LNCAP (cell line): ENCODE results near the gene CUX1.

Experiments used
- TF ChIP-seq, protein P1 (sequence below): fragments of 450-650 bp; IDR thresholded peaks from 2 replicates; pipeline ENCODE4 v1.5.1; 2017; ENCODE audit warnings: mild to moderate bottlenecking

The CUX1 gene

DNA sequence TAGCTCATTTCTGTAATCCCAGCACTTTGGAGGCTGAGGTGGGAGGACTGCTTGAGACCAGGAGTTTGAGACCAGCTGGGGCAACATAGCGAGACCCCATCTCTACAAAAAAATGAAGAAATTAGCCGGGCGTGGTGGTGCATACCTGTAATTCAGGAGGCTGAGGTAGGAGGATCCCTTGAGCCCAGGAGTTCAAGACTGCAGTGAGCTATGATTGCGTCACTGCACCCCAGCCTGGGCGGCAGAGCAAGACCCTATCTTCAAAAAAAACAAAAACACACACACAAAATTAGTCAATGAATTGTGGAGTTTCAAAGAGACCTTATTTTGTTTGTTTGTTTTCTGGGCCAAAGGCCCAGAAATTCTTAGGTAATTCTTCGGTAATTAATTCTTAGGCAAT, 110.0 kb downstream of the CUX1 start:
- TF ChIP-seq, protein P1, sequence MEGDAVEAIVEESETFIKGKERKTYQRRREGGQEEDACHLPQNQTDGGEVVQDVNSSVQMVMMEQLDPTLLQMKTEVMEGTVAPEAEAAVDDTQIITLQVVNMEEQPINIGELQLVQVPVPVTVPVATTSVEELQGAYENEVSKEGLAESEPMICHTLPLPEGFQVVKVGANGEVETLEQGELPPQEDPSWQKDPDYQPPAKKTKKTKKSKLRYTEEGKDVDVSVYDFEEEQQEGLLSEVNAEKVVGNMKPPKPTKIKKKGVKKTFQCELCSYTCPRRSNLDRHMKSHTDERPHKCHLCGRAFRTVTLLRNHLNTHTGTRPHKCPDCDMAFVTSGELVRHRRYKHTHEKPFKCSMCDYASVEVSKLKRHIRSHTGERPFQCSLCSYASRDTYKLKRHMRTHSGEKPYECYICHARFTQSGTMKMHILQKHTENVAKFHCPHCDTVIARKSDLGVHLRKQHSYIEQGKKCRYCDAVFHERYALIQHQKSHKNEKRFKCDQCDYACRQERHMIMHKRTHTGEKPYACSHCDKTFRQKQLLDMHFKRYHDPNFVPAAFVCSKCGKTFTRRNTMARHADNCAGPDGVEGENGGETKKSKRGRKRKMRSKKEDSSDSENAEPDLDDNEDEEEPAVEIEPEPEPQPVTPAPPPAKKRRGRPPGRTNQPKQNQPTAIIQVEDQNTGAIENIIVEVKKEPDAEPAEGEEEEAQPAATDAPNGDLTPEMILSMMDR, result no peak

DNA sequence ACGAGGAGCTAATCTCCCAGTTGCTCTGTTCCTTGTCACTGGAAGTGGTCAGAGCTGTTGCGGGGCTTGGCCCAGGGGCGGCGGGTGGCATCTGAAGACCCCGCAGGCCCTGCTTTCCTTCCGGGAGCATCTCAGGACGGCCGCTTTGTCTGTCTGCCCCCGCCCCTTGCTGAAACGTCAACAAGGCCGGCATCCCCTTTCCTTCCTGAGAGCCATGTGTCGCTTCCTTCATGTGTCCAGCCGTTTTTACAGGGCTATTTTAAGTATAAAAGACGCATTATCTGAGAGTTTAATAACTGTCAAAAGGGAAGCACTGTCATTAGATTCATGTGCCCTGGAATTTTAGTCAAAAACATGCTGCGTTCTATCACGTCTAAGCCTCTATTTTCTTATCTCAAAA, 110.4 kb downstream of the CUX1 start:
- TF ChIP-seq, protein P1, result no peak

DNA sequence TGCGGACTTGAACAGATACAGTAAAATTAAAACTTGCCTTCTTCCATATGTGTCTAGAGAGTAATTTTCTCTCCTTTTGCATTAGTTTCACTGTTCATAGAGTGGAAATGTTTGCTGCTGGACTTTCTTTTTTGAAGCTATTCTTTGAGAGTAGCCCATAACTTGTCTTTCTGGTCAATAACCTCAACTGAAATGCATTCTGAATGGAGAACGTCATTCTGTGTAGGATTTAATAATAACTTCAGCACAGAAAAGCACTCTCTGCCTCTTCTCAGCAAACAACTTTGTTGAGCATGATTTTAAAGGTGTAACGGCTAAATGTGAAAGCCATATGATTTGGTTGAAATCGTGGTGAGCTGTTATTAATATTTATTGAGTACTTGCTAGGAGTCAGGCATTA, 111.8 kb downstream of the CUX1 start:
- TF ChIP-seq, protein P1, result no peak

DNA sequence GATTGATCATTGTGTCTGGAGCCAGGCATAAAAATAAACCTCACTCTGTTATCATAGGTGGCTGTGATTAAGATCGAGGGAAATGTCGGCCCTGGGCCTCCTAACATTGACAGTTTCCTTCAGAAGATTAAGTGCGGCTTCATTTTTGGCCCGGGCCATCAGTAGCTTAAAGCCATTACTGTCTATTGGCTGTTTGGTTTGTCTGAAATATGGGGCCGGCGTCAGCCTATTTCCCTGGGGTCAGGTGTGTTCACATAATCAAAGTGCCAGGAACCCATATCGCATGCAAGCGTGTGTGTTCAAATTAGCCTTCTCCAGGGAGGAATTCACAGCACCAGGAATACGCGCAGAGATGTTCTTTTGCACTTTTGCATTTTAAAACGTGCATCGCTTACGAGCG, 114.7 kb downstream of the CUX1 start:
- TF ChIP-seq, protein P1, result no peak

DNA sequence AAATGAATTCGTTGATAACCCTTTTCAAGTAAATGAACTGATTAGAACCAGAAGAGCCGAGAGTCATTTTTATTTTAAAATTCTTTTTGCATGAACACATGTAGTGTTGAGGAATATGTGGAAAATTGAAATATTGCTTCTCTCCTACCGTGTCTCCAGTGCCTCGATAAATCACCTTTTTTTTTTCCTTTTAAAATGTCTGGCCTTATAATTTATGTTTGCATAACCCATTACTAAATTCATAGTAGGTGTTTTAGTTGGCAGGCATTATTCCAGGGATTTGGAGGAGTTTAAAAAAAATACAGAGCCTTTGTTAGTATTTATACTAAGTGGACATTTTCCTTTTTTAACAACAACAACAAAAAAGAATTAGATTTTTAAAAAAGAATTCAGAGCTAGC, 115.6 kb downstream of the CUX1 start:
- TF ChIP-seq, protein P1, result no peak

DNA sequence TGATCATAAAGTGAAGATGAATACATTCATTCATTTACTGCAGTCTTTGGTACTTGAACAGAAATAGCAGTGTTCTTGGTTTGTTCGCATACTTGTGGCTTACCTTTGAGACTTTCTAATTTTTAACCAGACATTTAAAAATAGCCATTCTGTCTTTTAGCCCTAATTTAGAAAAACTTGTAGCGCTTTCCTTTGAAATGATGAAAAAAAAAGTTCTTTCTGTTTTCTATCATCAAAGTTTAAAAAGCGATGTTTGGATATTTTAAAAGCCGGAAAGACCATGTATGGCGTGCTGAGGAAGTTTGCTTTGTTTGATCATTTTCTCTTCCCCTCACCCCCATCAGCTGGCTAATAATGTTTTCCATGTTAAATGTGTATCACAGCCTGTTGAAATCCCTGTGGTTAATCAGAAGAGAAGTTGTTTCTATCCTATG, 116.3 kb downstream of the CUX1 start:
- TF ChIP-seq, protein P1, result no peak

DNA sequence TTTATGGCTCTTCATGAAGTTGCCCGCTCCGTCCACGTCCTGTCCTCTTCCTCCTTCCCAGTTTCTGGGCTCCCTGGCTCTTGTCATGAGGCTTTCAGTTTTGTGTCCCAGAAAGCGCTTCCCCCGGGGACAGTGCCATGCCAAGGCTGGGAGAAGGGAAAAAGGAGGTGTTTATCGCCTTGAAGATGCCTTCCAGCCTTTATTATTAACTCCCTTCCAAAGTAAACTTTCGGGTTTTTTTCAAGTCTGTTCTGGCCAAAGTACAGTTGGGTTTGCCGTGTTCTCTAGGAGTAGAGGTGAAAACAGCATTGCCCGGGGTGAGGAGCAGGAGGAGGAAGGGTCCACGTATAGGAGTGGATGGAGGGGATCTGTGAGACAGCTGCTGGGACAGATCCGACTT, 117.2 kb downstream of the CUX1 start:
- TF ChIP-seq, protein P1, result no peak

DNA sequence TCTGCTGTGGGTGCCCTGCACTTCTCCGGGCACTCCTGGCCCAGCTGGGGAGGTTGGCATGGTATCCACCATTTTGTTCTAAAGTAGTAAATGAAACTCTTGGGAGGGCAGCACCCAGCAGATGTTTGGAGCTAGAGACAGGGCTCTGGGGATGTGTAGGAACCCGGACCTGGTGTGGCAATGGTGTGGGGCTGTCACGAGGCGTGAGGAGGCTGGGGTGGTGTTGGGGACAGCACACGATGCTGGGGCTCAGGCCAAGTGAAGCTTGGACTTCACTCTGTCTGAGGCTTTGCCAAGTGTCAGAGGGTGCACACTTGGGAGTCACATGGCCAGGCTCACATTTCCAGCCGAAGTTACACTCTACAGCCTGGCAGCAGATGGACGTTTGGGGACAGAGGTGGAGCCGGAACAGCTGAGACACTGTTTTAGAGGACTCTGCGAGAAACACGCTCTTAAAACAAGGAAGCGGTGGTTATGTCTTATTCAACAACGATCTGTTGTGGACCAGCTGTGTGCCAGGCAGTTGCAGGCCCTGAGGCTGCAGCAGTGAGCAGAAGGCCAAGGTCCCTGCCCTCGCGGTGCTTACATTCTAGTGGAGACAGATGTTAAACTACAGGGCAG, 118.2 kb downstream of the CUX1 start:
- TF ChIP-seq, protein P1, result no peak
